Ovary (tissue), 9 donors: Measurements from ENCODE around the gene CDC14A. TPM values are rescaled to one million over a fixed set of nuclear protein-coding genes. Genes with fewer than 3 reads are reported as not detected.

Experiments used
- DNase-seq, 5 donors: peaks; one replicate each; pipeline ENCODE4 v3.0.0-alpha.2; 2019 to 2020
- H3K27ac ChIP-seq, 2 donors: fragments of 200-600 bp; one replicate each; pipeline versions ENCODE4 v1.5.1 to v1.8.0; 2019 to 2022
- H3K27me3 ChIP-seq: fragments of 200-600 bp; one replicate; pipeline ENCODE4 v1.8.0; 2022
- H3K36me3 ChIP-seq: fragments of 200-600 bp; sonication (generic); one replicate; pipeline ENCODE4 v1.5.1; 2019
- H3K4me1 ChIP-seq: one replicate; pipeline ENCODE4 v1.8.1; 2013; ENCODE audit warnings: mild to moderate bottlenecking, moderate library complexity; ENCODE audit not compliant: insufficient read depth
- H3K4me3 ChIP-seq: fragments of 200-600 bp; sonication (generic); one replicate; pipeline ENCODE4 v1.5.1; 2017
- H3K9me3 ChIP-seq, 2 donors: fragments of 200-600 bp in 1 of 2; sonication (generic) in 1 of 2; one replicate each; pipeline versions ENCODE4 v1.5.1 to v1.8.1; 2013 to 2019; ENCODE audit warnings: mild to moderate bottlenecking in 1 of 2, moderate library complexity in 1 of 2
- EP300 ChIP-seq: sonication (generic); formaldehyde crosslinking; IDR thresholded peaks from one replicate; pipeline ENCODE4 v1.6.1; 2017; ENCODE audit warnings: antibody characterized with exemption
- POLR2A ChIP-seq: fragments of 450-650 bp; IDR thresholded peaks from one replicate; pipeline ENCODE4 v1.6.1; 2017; ENCODE audit warnings: antibody characterized with exemption, mild to moderate bottlenecking, moderate library complexity
- WGBS, 3 donors: extraction: QIAGEN DNeasy Blood & Tissue Kit in 1 of 3; methylation state at CpG; one replicate each; pipeline versions ENCODE4 v1.1.5 to v1.1.7; 2013 to 2017; 5-methylcytosine and 5-hydroxymethylcytosine counted together
- intact Hi-C, 4 donors: fragments of 100-400 bp; cut with DNase I; formaldehyde crosslinking; loops; one replicate each; pipeline versions ENCODE4 v1.11.0 to v1.15.1; 2022 to 2023
- polyA plus RNA-seq, 2 donors: library from polyadenylated mRNA; stranded (reverse); fragments of 200-250 nt in 1 of 2; fragments of 350-450 nt in 1 of 2; fragmentation: Illumina TruSeq in 1 of 2; extraction: RNeasy Lipid Tissue Mini Kit (QIAGEN cat#74804) in 1 of 2; gene quantifications; one replicate each; pipeline ENCODE4 v1.2.3, GENCODE V29; 2013 to 2014
- total RNA-seq, 7 donors: library from RNA; depleted of rRNA in 2 of 7; stranded (reverse); fragments of >200 nt in 2 of 7; fragmentation: NEBNext Ultra II Directional in 3 of 7; extraction: Animal tissue kit (Norgen Biotek cat#: 25700) in 3 of 7; gene quantifications; one replicate each; pipeline versions ENCODE4 v1.1.0 to v1.2.4, GENCODE V29; 2016 to 2023
- TF ChIP-seq, protein P1 (sequence below), 3 donors: fragments of 450-650 bp in 2 of 3; fragments of 200-600 bp in 1 of 3; IDR thresholded peaks; one replicate each; pipeline versions ENCODE4 v1.5.1 to v1.8.0; 2016 to 2022; ENCODE audit warnings: antibody characterized with exemption in 3 of 3, mild to moderate bottlenecking in 1 of 3
- donor health status: DM: no; HTN: no; CAD: no; lungs with moderate emphysema.
- donor health status: DM: no; HTN: no; CAD: no.
- donor health status: Bipolar disorder and iron deficiency.
- donor health status: DM: yes; HTN: yes; CAD: no.
- donor health status: DM: no; HTN: no; CAD: no.
- donor health status: DM: yes; HTN: yes; CAD: no.

The CDC14A gene
- total and polyA plus RNA-seq, 9 donors = 4.6 to 47.4 (median 8.6) TPM

DNA sequence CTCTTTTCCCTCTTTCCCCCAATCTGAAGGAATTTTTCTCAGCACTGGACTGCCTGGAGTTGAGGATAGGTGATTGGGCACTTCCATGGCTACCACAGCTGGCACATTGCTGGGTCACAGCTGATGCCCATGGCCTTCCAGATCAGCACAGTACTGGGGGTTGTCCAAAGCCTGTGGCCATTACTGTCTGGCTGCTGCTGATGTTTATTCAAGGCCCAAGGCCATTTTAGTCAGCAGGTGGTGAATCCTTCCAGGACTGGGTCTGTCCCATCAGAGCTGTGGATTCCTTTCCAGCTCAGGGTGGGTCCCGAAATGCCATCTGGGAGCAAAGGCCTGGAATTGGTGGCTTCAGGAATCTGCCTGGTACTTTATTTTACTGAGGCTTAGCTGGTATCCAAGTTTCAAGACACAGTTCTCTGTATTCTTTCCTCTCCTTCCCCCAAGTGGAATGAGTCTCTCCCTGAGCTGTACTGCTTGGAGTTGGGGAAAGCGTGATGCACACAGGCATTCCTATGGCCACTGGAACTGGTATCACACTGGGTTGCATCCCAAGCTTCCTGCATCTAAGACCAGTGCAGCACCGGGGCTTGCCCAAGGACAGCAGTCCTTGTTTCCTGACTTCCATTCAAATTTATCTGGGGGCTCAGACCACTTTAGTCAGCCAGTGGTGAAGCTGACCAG, 204.8 kb downstream of the CDC14A start:
- no peak for DNase-seq
- no peak for TF ChIP-seq EP300
- TF ChIP-seq, protein P1, sequence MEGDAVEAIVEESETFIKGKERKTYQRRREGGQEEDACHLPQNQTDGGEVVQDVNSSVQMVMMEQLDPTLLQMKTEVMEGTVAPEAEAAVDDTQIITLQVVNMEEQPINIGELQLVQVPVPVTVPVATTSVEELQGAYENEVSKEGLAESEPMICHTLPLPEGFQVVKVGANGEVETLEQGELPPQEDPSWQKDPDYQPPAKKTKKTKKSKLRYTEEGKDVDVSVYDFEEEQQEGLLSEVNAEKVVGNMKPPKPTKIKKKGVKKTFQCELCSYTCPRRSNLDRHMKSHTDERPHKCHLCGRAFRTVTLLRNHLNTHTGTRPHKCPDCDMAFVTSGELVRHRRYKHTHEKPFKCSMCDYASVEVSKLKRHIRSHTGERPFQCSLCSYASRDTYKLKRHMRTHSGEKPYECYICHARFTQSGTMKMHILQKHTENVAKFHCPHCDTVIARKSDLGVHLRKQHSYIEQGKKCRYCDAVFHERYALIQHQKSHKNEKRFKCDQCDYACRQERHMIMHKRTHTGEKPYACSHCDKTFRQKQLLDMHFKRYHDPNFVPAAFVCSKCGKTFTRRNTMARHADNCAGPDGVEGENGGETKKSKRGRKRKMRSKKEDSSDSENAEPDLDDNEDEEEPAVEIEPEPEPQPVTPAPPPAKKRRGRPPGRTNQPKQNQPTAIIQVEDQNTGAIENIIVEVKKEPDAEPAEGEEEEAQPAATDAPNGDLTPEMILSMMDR (IDR thresholded peaks at IDR 0.05) = no peak
- no peak for TF ChIP-seq POLR2A
- H3K36me3 ChIP-seq = no peaks in the 10 kb centered on the region
- intact Hi-C loops = no loop called here
- H3K4me3 ChIP-seq = no peak overlapping the region
- no peaks in the 10 kb centered on the region for H3K27me3 ChIP-seq
- 74 to 91% (median 83%) methylated on average over 3 of the region's 3 CpGs for WGBS, 3 donors
- H3K27ac ChIP-seq = no peak overlapping the region
- H3K4me1 ChIP-seq = no peaks in the 10 kb centered on the region
- no peaks in the 10 kb centered on the region for H3K9me3 ChIP-seq

DNA sequence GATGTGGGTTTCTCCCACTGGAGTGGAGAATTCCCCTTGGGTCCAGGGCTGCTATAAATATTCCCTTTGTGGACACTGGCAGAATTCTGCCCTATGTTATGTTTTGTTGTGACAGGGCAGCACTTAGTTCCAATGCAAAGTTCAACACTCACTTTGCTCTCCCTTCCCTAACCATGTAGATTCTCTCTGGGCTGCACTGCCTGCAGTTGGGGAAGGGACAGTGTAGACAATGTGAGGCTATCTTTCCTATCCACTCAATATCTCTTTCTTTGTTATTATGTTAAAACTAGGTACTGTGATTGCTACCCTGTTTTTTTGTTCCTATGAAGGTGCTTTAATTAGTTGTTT, 205.3 kb downstream of the CDC14A start:
- DNase-seq = no peak
- no peaks in the 10 kb centered on the region for H3K4me1 ChIP-seq
- H3K36me3 ChIP-seq = no peaks in the 10 kb centered on the region
- no peaks in the 10 kb centered on the region for H3K9me3 ChIP-seq
- intact Hi-C loops = no loop called here
- H3K27ac ChIP-seq = no peak overlapping the region
- H3K4me3 ChIP-seq = no peak overlapping the region
- no peaks in the 10 kb centered on the region for H3K27me3 ChIP-seq
- no peak for TF ChIP-seq POLR2A
- TF ChIP-seq EP300 = no peak
- TF ChIP-seq, protein P1 (IDR thresholded peaks at IDR 0.05) = no peak

DNA sequence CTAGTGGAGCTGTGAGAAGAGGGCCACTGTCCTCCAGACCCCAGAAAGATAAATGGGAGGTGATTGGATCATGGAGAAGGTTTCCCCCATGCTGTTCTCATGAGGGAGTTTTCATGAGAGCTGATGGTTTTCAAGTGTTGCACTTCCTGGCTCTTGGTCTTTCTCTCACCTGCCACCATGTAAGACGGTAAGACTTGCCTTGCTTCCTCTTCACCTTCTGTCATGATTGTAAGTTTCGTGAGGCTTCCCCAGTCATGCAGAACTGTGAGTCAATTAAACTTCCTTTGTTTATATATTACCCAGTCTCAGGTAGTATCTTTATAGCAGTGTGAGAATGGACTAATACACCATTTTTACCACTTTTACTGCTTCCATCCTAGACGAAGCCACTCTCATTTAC, 213.2 kb downstream of the CDC14A start:
- Histone ChIP-seq H3K27me3 (no peaks in the 10 kb centered on the region), H3K27ac (no peak overlapping the region), H3K4me1 (no peaks in the 10 kb centered on the region), H3K9me3 (no peaks in the 10 kb centered on the region), H3K4me3 (no peak overlapping the region), H3K36me3 (no peaks in the 10 kb centered on the region)
- DNase-seq = no peak
- TF ChIP-seq, protein P1 (IDR thresholded peaks at IDR 0.05) = no peak
- no peak for TF ChIP-seq EP300
- TF ChIP-seq POLR2A = no peak
- intact Hi-C loops = no loop called here
- 66 to 75% (median 70%) methylated on average over 3 of the region's 3 CpGs for WGBS, 3 donors

DNA sequence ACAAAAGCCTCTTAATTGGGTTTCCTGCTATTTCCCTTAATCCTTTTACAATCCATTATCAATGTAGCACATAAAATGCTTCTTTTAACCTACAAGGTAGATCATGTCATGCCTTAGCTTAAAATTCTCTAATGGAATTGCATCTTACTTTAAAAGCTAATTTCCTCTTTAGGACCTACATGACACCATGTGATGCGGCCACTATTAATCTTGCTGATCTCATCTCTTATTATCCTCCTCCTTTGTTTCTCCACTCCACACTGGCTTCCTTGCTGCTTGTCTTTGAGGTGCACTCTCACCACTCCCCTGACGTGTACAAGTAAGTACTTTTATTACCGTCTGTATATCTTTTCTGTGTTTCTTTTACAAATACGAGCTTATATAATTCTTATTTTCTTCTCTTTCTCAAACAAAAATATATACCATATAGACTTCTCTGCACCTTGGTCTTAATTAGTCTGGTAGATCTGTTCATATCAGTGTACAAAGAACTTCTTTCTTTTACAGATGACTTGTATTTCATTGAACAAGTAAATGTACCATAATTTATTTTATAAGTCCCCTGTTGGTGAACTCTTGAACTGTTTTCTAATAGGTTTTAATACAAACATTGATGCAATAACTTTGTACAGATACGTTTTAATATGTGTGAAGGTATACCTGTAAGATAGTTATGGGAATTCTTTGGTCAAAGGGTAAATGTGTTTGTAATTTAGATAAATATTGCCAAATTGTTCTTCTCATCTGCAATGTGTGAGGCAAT, 213.8 kb downstream of the CDC14A start:
- H3K27ac ChIP-seq = no peak overlapping the region
- 67 to 80% (median 76%) methylated on average over 5 of the region's 5 CpGs for WGBS, 3 donors
- intact Hi-C loops = no loop called here
- no peaks in the 10 kb centered on the region for H3K36me3 ChIP-seq
- TF ChIP-seq EP300 = no peak
- no peak for TF ChIP-seq POLR2A
- TF ChIP-seq, protein P1 (IDR thresholded peaks at IDR 0.05) = no peak
- no peak overlapping the region for H3K4me3 ChIP-seq
- H3K9me3 ChIP-seq = no peaks in the 10 kb centered on the region
- no peaks in the 10 kb centered on the region for H3K4me1 ChIP-seq
- no peak for DNase-seq
- no peaks in the 10 kb centered on the region for H3K27me3 ChIP-seq
